ENCODE results near the gene KRTAP5-4. TPM values are rescaled to one million over a fixed set of nuclear protein-coding genes. Genes with fewer than 3 reads are reported as not detected.

KRTAP5-4 gene
- total RNA-seq, 1 donor = not detected

GRCh38 chr11:1642288-1643145, 20.6 kb upstream of the KRTAP5-4 start:
- Histone ChIP-seq H3K4me2 (ENCODE audit: insufficient read depth, low read length) (no peak overlapping the region), H3K27me3 (ENCODE audit: insufficient read depth, low read length) (peaks cover 10% of the 10 kb centered on the region)
- TF ChIP-seq, protein P1, sequence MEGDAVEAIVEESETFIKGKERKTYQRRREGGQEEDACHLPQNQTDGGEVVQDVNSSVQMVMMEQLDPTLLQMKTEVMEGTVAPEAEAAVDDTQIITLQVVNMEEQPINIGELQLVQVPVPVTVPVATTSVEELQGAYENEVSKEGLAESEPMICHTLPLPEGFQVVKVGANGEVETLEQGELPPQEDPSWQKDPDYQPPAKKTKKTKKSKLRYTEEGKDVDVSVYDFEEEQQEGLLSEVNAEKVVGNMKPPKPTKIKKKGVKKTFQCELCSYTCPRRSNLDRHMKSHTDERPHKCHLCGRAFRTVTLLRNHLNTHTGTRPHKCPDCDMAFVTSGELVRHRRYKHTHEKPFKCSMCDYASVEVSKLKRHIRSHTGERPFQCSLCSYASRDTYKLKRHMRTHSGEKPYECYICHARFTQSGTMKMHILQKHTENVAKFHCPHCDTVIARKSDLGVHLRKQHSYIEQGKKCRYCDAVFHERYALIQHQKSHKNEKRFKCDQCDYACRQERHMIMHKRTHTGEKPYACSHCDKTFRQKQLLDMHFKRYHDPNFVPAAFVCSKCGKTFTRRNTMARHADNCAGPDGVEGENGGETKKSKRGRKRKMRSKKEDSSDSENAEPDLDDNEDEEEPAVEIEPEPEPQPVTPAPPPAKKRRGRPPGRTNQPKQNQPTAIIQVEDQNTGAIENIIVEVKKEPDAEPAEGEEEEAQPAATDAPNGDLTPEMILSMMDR (IDR thresholded peaks at IDR 0.05; ENCODE audit: extremely low read depth, low read depth, low read length) = no peak

GRCh38 chr11:1641096-1641495, 19.2 kb upstream of the KRTAP5-4 start:
- no peaks in the 10 kb centered on the region for H3K79me2 ChIP-seq (ENCODE audit: insufficient read depth, low read length)

More at GRCh38 chr11:1642288-1643145, 20.6 kb upstream of the KRTAP5-4 start:
- Histone ChIP-seq H3K9me3 (ENCODE audit: low read depth, low read length) (no peaks in the 10 kb centered on the region), H3K4me1 (ENCODE audit: insufficient read depth, low read length) (no peaks in the 10 kb centered on the region), H3K36me3 (ENCODE audit: insufficient read depth, low read length) (no peaks in the 10 kb centered on the region), H3K4me3 (ENCODE audit: insufficient read depth, low read length) (no peak overlapping the region), H3K27ac (ENCODE audit: low read depth, low read length) (no peak overlapping the region), H3K79me2 (ENCODE audit: insufficient read depth, low read length) (no peaks in the 10 kb centered on the region), H4K20me1 (ENCODE audit: insufficient read depth, low read length) (no peaks in the 10 kb centered on the region), H2AFZ (ENCODE audit: low read length) (no peak overlapping the region)
- DNase-seq (ENCODE audit: insufficient read length, low spot score, missing footprints) = peak; percentile 46

DNA sequence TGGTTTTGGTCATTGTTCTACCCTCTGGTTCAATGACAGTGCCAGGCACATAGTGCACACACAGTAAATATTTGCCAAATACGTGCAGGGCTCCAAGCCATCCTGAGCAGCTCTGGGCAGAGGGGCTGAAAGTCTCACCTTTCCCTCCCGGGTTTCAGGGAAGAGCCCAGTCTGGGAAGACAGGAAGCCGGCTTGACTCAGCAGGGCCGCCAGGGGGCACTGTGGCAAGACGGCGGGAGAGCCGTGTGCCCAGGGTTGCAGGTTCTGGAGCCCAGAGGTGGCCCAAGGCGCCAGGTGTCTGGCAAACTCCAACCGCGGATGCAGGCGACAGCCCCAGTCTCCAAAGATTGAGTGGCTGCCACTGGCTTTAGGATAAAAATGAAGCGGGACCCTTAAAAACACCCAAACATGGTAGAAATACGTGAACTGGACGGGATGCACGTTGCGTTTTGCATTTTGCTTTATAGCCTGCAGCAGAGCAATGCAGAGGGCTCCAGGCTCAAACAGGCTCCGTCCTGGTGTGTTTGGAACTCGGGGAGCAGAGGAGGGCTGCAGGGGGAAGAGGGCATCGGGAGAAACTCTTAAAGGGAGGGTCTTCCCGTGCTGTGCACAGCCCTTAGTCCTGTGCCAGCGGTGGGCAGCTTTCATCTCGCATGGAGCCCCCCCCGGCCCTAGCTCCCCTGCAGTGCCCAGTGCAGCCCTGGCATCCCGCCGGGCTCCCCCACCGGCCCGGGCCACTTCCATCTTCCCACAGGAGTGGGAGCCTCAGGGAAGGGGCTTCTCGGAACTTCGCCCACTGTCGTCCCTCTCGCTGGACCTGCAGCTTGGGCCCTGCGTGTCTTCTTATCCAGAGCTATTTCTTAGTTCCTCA, 18.4 kb upstream of the KRTAP5-4 start:
- no peak overlapping the region for H3K4me3 ChIP-seq (ENCODE audit: insufficient read depth, low read length)
- H4K20me1 ChIP-seq (ENCODE audit: insufficient read depth, low read length) = no peaks in the 10 kb centered on the region
- no peaks in the 10 kb centered on the region for H3K36me3 ChIP-seq (ENCODE audit: insufficient read depth, low read length)
- H3K27me3 ChIP-seq (ENCODE audit: insufficient read depth, low read length) = peaks cover 10% of the 10 kb centered on the region
- H2AFZ ChIP-seq (ENCODE audit: low read length) = no peak overlapping the region
- peak; percentile 96 for DNase-seq (ENCODE audit: insufficient read length, low spot score, missing footprints)
- TF ChIP-seq, protein P1 (IDR thresholded peaks at IDR 0.05; ENCODE audit: extremely low read depth, low read depth, low read length) = peak; percentile 75
- H3K79me2 ChIP-seq (ENCODE audit: insufficient read depth, low read length) = no peaks in the 10 kb centered on the region
- H3K4me2 ChIP-seq (ENCODE audit: insufficient read depth, low read length) = no peak overlapping the region
- H3K9me3 ChIP-seq (ENCODE audit: low read depth, low read length) = no peaks in the 10 kb centered on the region
- no peaks in the 10 kb centered on the region for H3K4me1 ChIP-seq (ENCODE audit: insufficient read depth, low read length)
- H3K27ac ChIP-seq (ENCODE audit: low read depth, low read length) = no peak overlapping the region

More at GRCh38 chr11:1641096-1641495, 19.2 kb upstream of the KRTAP5-4 start:
- H3K36me3 ChIP-seq (ENCODE audit: insufficient read depth, low read length) = no peaks in the 10 kb centered on the region
- no peak overlapping the region for H3K4me3 ChIP-seq (ENCODE audit: insufficient read depth, low read length)
- H4K20me1 ChIP-seq (ENCODE audit: insufficient read depth, low read length) = no peaks in the 10 kb centered on the region
- H3K27ac ChIP-seq (ENCODE audit: low read depth, low read length) = no peak overlapping the region
- H3K4me1 ChIP-seq (ENCODE audit: insufficient read depth, low read length) = no peaks in the 10 kb centered on the region
- TF ChIP-seq, protein P1 (IDR thresholded peaks at IDR 0.05; ENCODE audit: extremely low read depth, low read depth, low read length) = no peak
- DNase-seq (ENCODE audit: insufficient read length, low spot score, missing footprints) = peak; percentile 43
- peaks cover 10% of the 10 kb centered on the region for H3K27me3 ChIP-seq (ENCODE audit: insufficient read depth, low read length)
- no peaks in the 10 kb centered on the region for H3K9me3 ChIP-seq (ENCODE audit: low read depth, low read length)
- no peak overlapping the region for H3K4me2 ChIP-seq (ENCODE audit: insufficient read depth, low read length)
- no peak overlapping the region for H2AFZ ChIP-seq (ENCODE audit: low read length)

Data from osteoblast (primary cell).